K562 (cell line): ENCODE results near the gene PLEKHS1. TPM values are rescaled to one million over a fixed set of nuclear protein-coding genes. Genes with fewer than 3 reads are reported as not detected.

Source experiments
- CBFA2T2 ChIP-seq: fragments of 450-650 bp; conservative IDR thresholded peaks from 2 replicates; pipeline ENCODE4 v1.6.1; 2017; ENCODE audit warnings: mild to moderate bottlenecking
- CXXC5 ChIP-seq: fragments of 250-450 bp; sonication (Bioruptor Pico); IDR thresholded peaks from 2 replicates; pipeline ENCODE4 v1.8.0; 2022; ENCODE audit warnings: inconsistent platforms, mild to moderate bottlenecking, moderate library complexity
- EHMT2 ChIP-seq: fragments of 450-650 bp; IDR thresholded peaks from 2 replicates; pipeline ENCODE4 v1.6.1; 2018; ENCODE audit warnings: antibody characterized with exemption
- ETS2 ChIP-seq: IDR thresholded peaks from 2 replicates; pipeline ENCODE4 v1.6.1; 2016; ENCODE audit warnings: borderline replicate concordance, missing genetic modification characterization, mild to moderate bottlenecking, moderate library complexity, missing compliant biosample characterization; ENCODE audit not compliant: poor library complexity, severe bottlenecking
- MAFF ChIP-seq: IDR thresholded peaks from 2 replicates; pipeline ENCODE4 v1.6.1; 2012; ENCODE audit warnings: low read length, improper control_type of control experiment
- MAFK ChIP-seq: IDR thresholded peaks from 2 replicates; pipeline ENCODE4 v1.6.1; 2011; ENCODE audit warnings: low read length, improper control_type of control experiment
- NFIC ChIP-seq: fragments of 450-650 bp; IDR thresholded peaks from 2 replicates; pipeline ENCODE4 v1.6.1; 2017; ENCODE audit warnings: mild to moderate bottlenecking, inconsistent platforms
- SMARCA4 ChIP-seq: fragments of 450-650 bp; IDR thresholded peaks from 2 replicates; pipeline ENCODE4 v1.6.1; 2016
- SMARCE1 ChIP-seq: fragments of 450-650 bp; IDR thresholded peaks from 2 replicates; pipeline ENCODE4 v1.7.1; 2016; ENCODE audit warnings: mild to moderate bottlenecking
- ZBTB9 ChIP-seq: fragments of 450-650 bp; formaldehyde crosslinking; IDR thresholded peaks from 2 replicates; pipeline ENCODE4 v1.4.0; 2020; ENCODE audit warnings: mild to moderate bottlenecking, moderate library complexity
- ZNF311 ChIP-seq: fragments of 250-450 bp; sonication (Bioruptor Pico); IDR thresholded peaks from 2 replicates; pipeline ENCODE4 v1.4.0; 2020; ENCODE audit warnings: mild to moderate bottlenecking, moderate library complexity
- polyA plus RNA-seq, 8 experiments: library from polyadenylated mRNA; depleted of rRNA in 4 of 8; stranded (reverse) in 5 of 8; unstranded in 3 of 8; fragments of >200 nt; fragmentation: Nextera tagmentation in 2 of 8; fragmentation: Illumina TruSeq in 1 of 8; extraction: Ambion mirVana in 2 of 8; extraction: Trizol in 1 of 8; gene quantifications; 2 replicates each; pipeline versions ENCODE4 v1.2.1 to v1.2.3, GENCODE V29; 2011 to 2014; ENCODE audit warnings: inconsistent platforms in 1 of 8, missing spikeins in 1 of 8
- total RNA-seq, 7 experiments: library from RNA; depleted of rRNA in 6 of 7; stranded (reverse); fragments of >200 nt in 6 of 7; fragmentation: Illumina TruSeq in 2 of 7; extraction: Trizol in 2 of 7; gene quantifications; 2 replicates each; pipeline versions ENCODE4 v1.2.1 to v1.2.3, GENCODE V29; 2011 to 2021; ENCODE audit warnings: low replicate concordance in 1 of 7
- TF ChIP-seq, protein P1 (sequence below), 2 experiments: fragments of 450-650 bp in 1 of 2; sonication (generic) in 1 of 2; formaldehyde crosslinking in 1 of 2; IDR thresholded peaks in 1 of 2; conservative IDR thresholded peaks in 1 of 2; 2 replicates each; pipeline versions ENCODE4 v1.6.1 to v1.8.1; 2016 to 2023; ENCODE audit warnings: mild to moderate bottlenecking in 2 of 2, moderate library complexity in 2 of 2, inconsistent platforms in 1 of 2, missing genetic modification reagents in 1 of 2
- TF ChIP-seq, protein P2 (sequence below): IDR thresholded peaks from 3 replicates; pipeline ENCODE4 v1.6.1; 2011; ENCODE audit warnings: borderline replicate concordance, mild to moderate bottlenecking, moderate library complexity; ENCODE audit not compliant: insufficient read length; ENCODE audit errors: extremely low read depth

Gene PLEKHS1
- total and polyA plus RNA-seq, 9 of the 15 experiments (the other 6 are each of a cell fraction or from before 2014, with no cell fraction given): not detected

GRCh38 chr10:113788604-113789083, 37.2 kb downstream of the PLEKHS1 start (continued):
- TF ChIP-seq, protein P1, sequence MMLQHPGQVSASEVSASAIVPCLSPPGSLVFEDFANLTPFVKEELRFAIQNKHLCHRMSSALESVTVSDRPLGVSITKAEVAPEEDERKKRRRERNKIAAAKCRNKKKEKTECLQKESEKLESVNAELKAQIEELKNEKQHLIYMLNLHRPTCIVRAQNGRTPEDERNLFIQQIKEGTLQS (IDR thresholded peaks at IDR 0.05): peak; percentile 86
- TF ChIP-seq, protein P1 (CRISPR knock-in tag; conservative IDR thresholded peaks at IDR 0.05): no peak
- TF ChIP-seq CBFA2T2: no peak
- no peak for TF ChIP-seq CXXC5 (CRISPR knock-in tag)
- no peak for TF ChIP-seq ETS2 (tag)
- peak; percentile 96 for TF ChIP-seq MAFF
- TF ChIP-seq NFIC: 0 out of 2 replicates have a peak, but pooled peaks have one; percentile 12
- TF ChIP-seq SMARCE1: peak; percentile 53; the same call in 1 of the 2 replicates
- TF ChIP-seq, protein P2, sequence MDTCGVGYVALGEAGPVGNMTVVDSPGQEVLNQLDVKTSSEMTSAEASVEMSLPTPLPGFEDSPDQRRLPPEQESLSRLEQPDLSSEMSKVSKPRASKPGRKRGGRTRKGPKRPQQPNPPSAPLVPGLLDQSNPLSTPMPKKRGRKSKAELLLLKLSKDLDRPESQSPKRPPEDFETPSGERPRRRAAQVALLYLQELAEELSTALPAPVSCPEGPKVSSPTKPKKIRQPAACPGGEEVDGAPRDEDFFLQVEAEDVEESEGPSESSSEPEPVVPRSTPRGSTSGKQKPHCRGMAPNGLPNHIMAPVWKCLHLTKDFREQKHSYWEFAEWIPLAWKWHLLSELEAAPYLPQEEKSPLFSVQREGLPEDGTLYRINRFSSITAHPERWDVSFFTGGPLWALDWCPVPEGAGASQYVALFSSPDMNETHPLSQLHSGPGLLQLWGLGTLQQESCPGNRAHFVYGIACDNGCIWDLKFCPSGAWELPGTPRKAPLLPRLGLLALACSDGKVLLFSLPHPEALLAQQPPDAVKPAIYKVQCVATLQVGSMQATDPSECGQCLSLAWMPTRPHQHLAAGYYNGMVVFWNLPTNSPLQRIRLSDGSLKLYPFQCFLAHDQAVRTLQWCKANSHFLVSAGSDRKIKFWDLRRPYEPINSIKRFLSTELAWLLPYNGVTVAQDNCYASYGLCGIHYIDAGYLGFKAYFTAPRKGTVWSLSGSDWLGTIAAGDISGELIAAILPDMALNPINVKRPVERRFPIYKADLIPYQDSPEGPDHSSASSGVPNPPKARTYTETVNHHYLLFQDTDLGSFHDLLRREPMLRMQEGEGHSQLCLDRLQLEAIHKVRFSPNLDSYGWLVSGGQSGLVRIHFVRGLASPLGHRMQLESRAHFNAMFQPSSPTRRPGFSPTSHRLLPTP: no peak
- peak; percentile 60 for TF ChIP-seq SMARCA4
- peak; percentile 87 for TF ChIP-seq ZBTB9 (CRISPR knock-in tag)
- peak; percentile 94 for TF ChIP-seq MAFK
- no peak for TF ChIP-seq ZNF311
- TF ChIP-seq EHMT2: peak; percentile 16; the same call in 1 of the 2 replicates
